OCI-LY1 (cell line): ENCODE data around the gene TAS2R16.

Source experiments
- EZH2 ChIP-seq: fragments of 200-600 bp; sonication (generic), shearing (Covaris generic); IDR thresholded peaks from 2 replicates; pipeline ENCODE4 v1.8.0; 2017; ENCODE audit warnings: borderline replicate concordance, mixed run types, mild to moderate bottlenecking, antibody characterized with exemption, low read length, moderate library complexity, mixed read lengths
- TF ChIP-seq, protein P1 (sequence below): fragments of 200-600 bp; sonication (generic), shearing (Covaris generic); IDR thresholded peaks from 2 replicates; pipeline ENCODE4 v1.5.1; 2017; ENCODE audit warnings: mild to moderate bottlenecking, antibody characterized with exemption, low read length, moderate library complexity, mixed read lengths

GRCh38 chr7:123034106-123034505 lies 38.6 kb upstream of the TAS2R16 start:
- TF ChIP-seq, protein P1, sequence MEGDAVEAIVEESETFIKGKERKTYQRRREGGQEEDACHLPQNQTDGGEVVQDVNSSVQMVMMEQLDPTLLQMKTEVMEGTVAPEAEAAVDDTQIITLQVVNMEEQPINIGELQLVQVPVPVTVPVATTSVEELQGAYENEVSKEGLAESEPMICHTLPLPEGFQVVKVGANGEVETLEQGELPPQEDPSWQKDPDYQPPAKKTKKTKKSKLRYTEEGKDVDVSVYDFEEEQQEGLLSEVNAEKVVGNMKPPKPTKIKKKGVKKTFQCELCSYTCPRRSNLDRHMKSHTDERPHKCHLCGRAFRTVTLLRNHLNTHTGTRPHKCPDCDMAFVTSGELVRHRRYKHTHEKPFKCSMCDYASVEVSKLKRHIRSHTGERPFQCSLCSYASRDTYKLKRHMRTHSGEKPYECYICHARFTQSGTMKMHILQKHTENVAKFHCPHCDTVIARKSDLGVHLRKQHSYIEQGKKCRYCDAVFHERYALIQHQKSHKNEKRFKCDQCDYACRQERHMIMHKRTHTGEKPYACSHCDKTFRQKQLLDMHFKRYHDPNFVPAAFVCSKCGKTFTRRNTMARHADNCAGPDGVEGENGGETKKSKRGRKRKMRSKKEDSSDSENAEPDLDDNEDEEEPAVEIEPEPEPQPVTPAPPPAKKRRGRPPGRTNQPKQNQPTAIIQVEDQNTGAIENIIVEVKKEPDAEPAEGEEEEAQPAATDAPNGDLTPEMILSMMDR = no peak
- TF ChIP-seq EZH2 = no peak
